Mesendoderm (in vitro differentiated cells): Measurements from ENCODE around the gene IFI27.

Source experiments
- DNase-seq: peaks from one replicate; pipeline ENCODE4 v3.0.0; 2013
- H2AK5ac ChIP-seq: 2 replicates; pipeline ENCODE4 v1.6.1; 2013; ENCODE audit warnings: low read length, inconsistent platforms
- H2BK120ac ChIP-seq: 2 replicates; pipeline ENCODE4 v1.6.1; 2013; ENCODE audit warnings: low read depth, mild to moderate bottlenecking, low read length, moderate library complexity, mixed read lengths
- H2BK15ac ChIP-seq: replicated peaks from 2 replicates; pipeline ENCODE4 v1.6.1; 2013; ENCODE audit warnings: low read depth, mild to moderate bottlenecking, moderate library complexity
- H2BK5ac ChIP-seq: 2 replicates; pipeline ENCODE4 v1.6.1; 2013; ENCODE audit warnings: low read length, inconsistent platforms
- H3K18ac ChIP-seq: 2 replicates; pipeline ENCODE4 v1.6.1; 2013; ENCODE audit warnings: mild to moderate bottlenecking, low read length, mixed read lengths
- H3K23ac ChIP-seq: one replicate; pipeline ENCODE4 v1.6.1; 2013; ENCODE audit warnings: low read length
- H3K27ac ChIP-seq: 2 replicates; pipeline ENCODE4 v1.5.1; 2013; ENCODE audit warnings: low read depth, mild to moderate bottlenecking, inconsistent platforms, low read length, moderate library complexity
- H3K27me3 ChIP-seq: 2 replicates; pipeline ENCODE4 v1.6.1; 2013; ENCODE audit warnings: low read length, control low read depth, mild to moderate bottlenecking, inconsistent platforms; ENCODE audit not compliant: insufficient read depth, poor library complexity
- H3K36me3 ChIP-seq: 2 replicates; pipeline ENCODE4 v1.6.1; 2013; ENCODE audit warnings: low read length, inconsistent platforms; ENCODE audit not compliant: control insufficient read depth, insufficient read depth
- H3K4ac ChIP-seq: one replicate; pipeline ENCODE4 v1.6.1; 2013; ENCODE audit warnings: low read depth, mild to moderate bottlenecking, low read length, moderate library complexity
- H3K4me1 ChIP-seq: 2 replicates; pipeline ENCODE4 v1.6.1; 2013; ENCODE audit warnings: low read depth, low read length, inconsistent platforms; ENCODE audit not compliant: control insufficient read depth
- H3K4me2 ChIP-seq: 2 replicates; pipeline ENCODE4 v1.6.1; 2013; ENCODE audit warnings: low read length
- H3K4me3 ChIP-seq: 2 replicates; pipeline ENCODE4 v1.5.1; 2013; ENCODE audit warnings: mild to moderate bottlenecking, low read length
- H3K56ac ChIP-seq: one replicate; pipeline ENCODE4 v1.6.1; 2013; ENCODE audit warnings: low read length
- H3K79me1 ChIP-seq: 2 replicates; pipeline ENCODE4 v1.6.1; 2013; ENCODE audit warnings: low read length, inconsistent platforms
- H3K79me2 ChIP-seq: 2 replicates; pipeline ENCODE4 v1.6.1; 2013; ENCODE audit warnings: mild to moderate bottlenecking, low read length; ENCODE audit not compliant: control insufficient read depth, insufficient read depth
- H3K9ac ChIP-seq: 2 replicates; pipeline ENCODE4 v1.6.1; 2013; ENCODE audit warnings: low read length, inconsistent platforms
- H4K5ac ChIP-seq: one replicate; pipeline ENCODE4 v1.6.1; 2013; ENCODE audit warnings: low read length
- H4K8ac ChIP-seq: one replicate; pipeline ENCODE4 v1.6.1; 2013; ENCODE audit warnings: low read depth, mild to moderate bottlenecking, control low read depth, low read length, moderate library complexity
- WGBS: extraction: QIAGEN DNeasy Blood & Tissue Kit; methylation state at CpG from one replicate; pipeline ENCODE4 v1.1.7; 2013; ENCODE audit warnings: low lambda C conversion rate, missing lambda C conversion rate; ENCODE audit not compliant: insufficient coverage; ENCODE audit errors: extremely low coverage; 5-methylcytosine and 5-hydroxymethylcytosine counted together

The IFI27 gene

GRCh38 chr14:94098326-94098992 is 12.1 kb upstream of the IFI27 start:
- WGBS, result no CpG with 5 or more reads among the region's 10 CpGs
- no peak overlapping the region for H3K56ac ChIP-seq
- no peak overlapping the region for H3K27ac ChIP-seq

GRCh38 chr14:94099006-94099405 is 11.5 kb upstream of the IFI27 start:
- H3K18ac ChIP-seq, result no peak overlapping the region
- no peaks in the 10 kb centered on the region for H3K79me1 ChIP-seq
- DNase-seq, result no peak

More at GRCh38 chr14:94098326-94098992, 12.1 kb upstream of the IFI27 start:
- Histone ChIP-seq H3K4me1 (no peaks in the 10 kb centered on the region), H2BK120ac (no peak overlapping the region), H2BK5ac (no peak overlapping the region), H3K9ac (no peak overlapping the region), H2AK5ac (no peak overlapping the region), H3K79me1 (no peaks in the 10 kb centered on the region), H3K79me2 (no peaks in the 10 kb centered on the region), H3K18ac (no peak overlapping the region), H3K4ac (no peak overlapping the region), H3K4me3 (no peak overlapping the region), H4K8ac (no peak overlapping the region), H2BK15ac (no peak overlapping the region), H3K23ac (no peak overlapping the region), H4K5ac (no peak overlapping the region), H3K4me2 (no peak overlapping the region), H3K27me3 (no peaks in the 10 kb centered on the region), H3K36me3 (no peaks in the 10 kb centered on the region)
- DNase-seq, result no peak

GRCh38 chr14:94100847-94101246 is 9.7 kb upstream of the IFI27 start:
- no peak overlapping the region for H3K23ac ChIP-seq
- no peak overlapping the region for H2AK5ac ChIP-seq
- H3K4ac ChIP-seq, result no peak overlapping the region
- H3K36me3 ChIP-seq, result no peaks in the 10 kb centered on the region
- WGBS, result no CpG with 5 or more reads among the region's 4 CpGs
- H3K79me1 ChIP-seq, result no peaks in the 10 kb centered on the region
- peak; percentile 57 for DNase-seq
- H3K79me2 ChIP-seq, result no peaks in the 10 kb centered on the region
- H4K5ac ChIP-seq, result no peak overlapping the region
- no peaks in the 10 kb centered on the region for H3K4me1 ChIP-seq
- H3K27me3 ChIP-seq, result no peaks in the 10 kb centered on the region
- H3K4me3 ChIP-seq, result no peak overlapping the region
- H2BK120ac ChIP-seq, result no peak overlapping the region
- no peak overlapping the region for H3K27ac ChIP-seq
- no peak overlapping the region for H2BK5ac ChIP-seq
- no peak overlapping the region for H3K56ac ChIP-seq
- H4K8ac ChIP-seq, result no peak overlapping the region
- H3K4me2 ChIP-seq, result no peak overlapping the region
- H3K9ac ChIP-seq, result no peak overlapping the region
- H2BK15ac ChIP-seq, result no peak overlapping the region
- no peak overlapping the region for H3K18ac ChIP-seq

More at GRCh38 chr14:94099006-94099405, 11.5 kb upstream of the IFI27 start:
- Histone ChIP-seq H3K79me2 (no peaks in the 10 kb centered on the region), H3K36me3 (no peaks in the 10 kb centered on the region), H2BK15ac (no peak overlapping the region), H3K27ac (no peak overlapping the region), H3K9ac (no peak overlapping the region), H3K27me3 (no peaks in the 10 kb centered on the region), H3K4ac (no peak overlapping the region), H4K5ac (no peak overlapping the region), H3K4me1 (no peaks in the 10 kb centered on the region), H2BK120ac (no peak overlapping the region), H3K4me3 (no peak overlapping the region), H4K8ac (no peak overlapping the region), H3K4me2 (no peak overlapping the region), H3K56ac (no peak overlapping the region), H3K23ac (no peak overlapping the region), H2BK5ac (no peak overlapping the region), H2AK5ac (no peak overlapping the region)
- no CpG with 5 or more reads among the region's 6 CpGs for WGBS

GRCh38 chr14:94101748-94102147 is 8.8 kb upstream of the IFI27 start:
- H4K5ac ChIP-seq, result no peak overlapping the region
- H2AK5ac ChIP-seq, result no peak overlapping the region
- no peaks in the 10 kb centered on the region for H3K79me2 ChIP-seq
- H3K27ac ChIP-seq, result no peak overlapping the region
- H2BK5ac ChIP-seq, result no peak overlapping the region
- WGBS, result no CpG with 5 or more reads among the region's 10 CpGs
- H3K9ac ChIP-seq, result no peak overlapping the region
- no peak overlapping the region for H3K56ac ChIP-seq
- no peaks in the 10 kb centered on the region for H3K27me3 ChIP-seq
- no peaks in the 10 kb centered on the region for H3K79me1 ChIP-seq
- no peak for DNase-seq
- no peaks in the 10 kb centered on the region for H3K4me1 ChIP-seq
- H2BK120ac ChIP-seq, result no peak overlapping the region
- no peak overlapping the region for H3K23ac ChIP-seq
- no peak overlapping the region for H3K18ac ChIP-seq
- H3K4ac ChIP-seq, result no peak overlapping the region
- H3K36me3 ChIP-seq, result no peaks in the 10 kb centered on the region
- no peak overlapping the region for H3K4me2 ChIP-seq
- H4K8ac ChIP-seq, result no peak overlapping the region
- no peak overlapping the region for H3K4me3 ChIP-seq
- H2BK15ac ChIP-seq, result no peak overlapping the region

GRCh38 chr14:94102768-94103482 is 7.6 kb upstream of the IFI27 start:
- Histone ChIP-seq H3K4ac (no peak overlapping the region), H3K27ac (no peak overlapping the region), H4K8ac (no peak overlapping the region), H3K18ac (no peak overlapping the region), H3K4me2 (no peak overlapping the region), H3K4me3 (no peak overlapping the region), H3K56ac (no peak overlapping the region), H3K36me3 (no peaks in the 10 kb centered on the region), H2AK5ac (no peak overlapping the region), H2BK120ac (no peak overlapping the region), H3K4me1 (no peaks in the 10 kb centered on the region), H4K5ac (no peak overlapping the region), H3K79me2 (no peaks in the 10 kb centered on the region), H3K79me1 (no peaks in the 10 kb centered on the region), H3K23ac (no peak overlapping the region), H3K27me3 (no peaks in the 10 kb centered on the region), H3K9ac (no peak overlapping the region), H2BK15ac (no peak overlapping the region), H2BK5ac (no peak overlapping the region)
- DNase-seq, result no peak
- no CpG with 5 or more reads among the region's 8 CpGs for WGBS
